Stomach (tissue), 9 donors: ENCODE measurements around the gene CFAP54. TPM values are rescaled to one million over a fixed set of nuclear protein-coding genes. Genes with fewer than 3 reads are reported as not detected.
A peak's percentile ranks its signal among the peaks of the same experiment; 100 is the strongest.
"Not testable (repeated sequence)": the region's sequence is repeated elsewhere in the genome, so short reads cannot be mapped to it uniquely, and the experiment has no call there.

ENCODE experiments used
- DNase-seq, 2 donors: peaks; one replicate each; pipeline versions ENCODE4 v3.0.0 to v3.0.0-alpha.2; 2013 to 2019
- H3K27ac ChIP-seq, 5 donors: fragments of 200-600 bp in 4 of 5; sonication (generic) in 4 of 5; one replicate each; pipeline ENCODE4 v1.5.1; 2013 to 2019; ENCODE audit warnings: mild to moderate bottlenecking in 1 of 5, moderate library complexity in 1 of 5
- H3K27me3 ChIP-seq, 3 donors: fragments of 200-600 bp; sonication (generic); one replicate each; pipeline ENCODE4 v1.5.1; 2017 to 2019; ENCODE audit warnings: mixed run types in 1 of 3
- H3K36me3 ChIP-seq, 4 donors: fragments of 200-600 bp; sonication (generic); 1 replicate in 3 of 4; 2 replicates in 1 of 4; pipeline ENCODE4 v1.5.1; 2016 to 2019
- H3K4me1 ChIP-seq, 4 donors: fragments of 200-600 bp; sonication (generic); one replicate each; pipeline ENCODE4 v1.5.1; 2016 to 2019
- H3K4me3 ChIP-seq, 4 donors: fragments of 200-600 bp; sonication (generic) in 3 of 4; one replicate each; pipeline ENCODE4 v1.5.1; 2016 to 2019; ENCODE audit warnings: mild to moderate bottlenecking in 1 of 4
- H3K9me3 ChIP-seq, 4 donors: fragments of 200-600 bp; sonication (generic); one replicate each; pipeline ENCODE4 v1.5.1; 2016 to 2019
- EP300 ChIP-seq: sonication (generic); formaldehyde crosslinking; IDR thresholded peaks from one replicate; pipeline ENCODE4 v1.6.1; 2017; ENCODE audit warnings: antibody characterized with exemption
- POLR2A ChIP-seq, 4 donors: fragments of 450-650 bp; IDR thresholded peaks; one replicate each; pipeline ENCODE4 v1.6.1; 2016; ENCODE audit warnings: antibody characterized with exemption in 4 of 4, control low read depth in 2 of 4, mild to moderate bottlenecking in 1 of 4, moderate library complexity in 1 of 4
- POLR2AphosphoS5 ChIP-seq, 3 donors: sonication (generic); formaldehyde crosslinking; IDR thresholded peaks; one replicate each; pipeline ENCODE4 v1.6.1; 2016; ENCODE audit warnings: antibody characterized with exemption in 3 of 3
- WGBS, 5 donors: extraction: QIAGEN DNeasy Blood & Tissue Kit in 3 of 5; methylation state at CpG; one replicate each; pipeline versions ENCODE4 v1.1.5 to v1.1.7; 2013 to 2018; 5-methylcytosine and 5-hydroxymethylcytosine counted together
- intact Hi-C: fragments of 100-400 bp; cut with DNase I; formaldehyde crosslinking; loops from one replicate; pipeline ENCODE4 v1.15.1; 2023; ENCODE audit warnings: low total_unique reads
- polyA plus RNA-seq, 3 donors: library from polyadenylated mRNA; stranded (reverse); fragments of 200-250 nt; gene quantifications; one replicate each; pipeline ENCODE4 v1.2.3, GENCODE V29; 2013
- total RNA-seq, 5 donors: library from RNA; depleted of rRNA; stranded (reverse); fragments of >200 nt; gene quantifications; one replicate each; pipeline versions ENCODE4 v1.1.0 to v1.2.3, GENCODE V29; 2014 to 2016
- TF ChIP-seq, protein P1 (sequence below), 7 experiments: fragments of 450-650 bp in 4 of 7; fragments of 200-600 bp in 3 of 7; sonication (generic) in 3 of 7; IDR thresholded peaks; one replicate each; pipeline ENCODE4 v1.5.1; 2016 to 2019; ENCODE audit warnings: antibody characterized with exemption in 7 of 7, control low read depth in 2 of 7, mild to moderate bottlenecking in 1 of 7
- donor health status: healthy with polysubstance abuse.
- donor health status: Bipolar disorder and iron deficiency.
- donor health status: healthy.

CFAP54 gene
- total and polyA plus RNA-seq, 8 donors, result 0.08 to 36.6 (median 3.0) TPM; not detected in 2

DNA sequence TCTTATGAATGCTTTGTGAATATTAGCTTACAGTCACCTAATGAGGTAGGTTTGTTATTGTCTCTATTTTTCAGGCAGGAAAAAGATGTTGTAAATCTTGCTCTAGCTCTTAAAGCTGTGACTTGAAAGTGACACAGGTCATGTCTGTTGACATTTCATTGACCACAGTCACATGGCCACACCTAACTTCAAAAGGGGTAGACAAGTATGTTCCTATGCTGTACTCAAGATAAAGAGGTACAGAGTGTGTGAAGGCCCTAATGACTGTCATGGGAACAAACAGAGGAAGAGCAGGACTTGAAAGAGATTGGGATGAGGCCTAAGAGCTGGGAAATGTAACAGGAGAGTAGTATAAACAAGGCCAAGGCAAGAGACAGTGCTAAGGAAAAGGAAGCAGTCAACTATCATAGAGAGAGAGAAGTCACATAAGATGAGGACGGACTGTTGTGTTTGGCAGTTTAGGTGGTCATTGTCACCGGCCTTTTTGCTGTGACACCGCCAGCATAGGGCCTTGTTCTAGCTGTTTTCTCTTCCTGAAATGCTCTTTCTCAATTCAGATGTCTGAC is 181.0 kb downstream of the CFAP54 start:
- Histone ChIP-seq H3K36me3 (no peaks in the 10 kb centered on the region), H3K4me3 (no peak overlapping the region), H3K9me3 (peaks cover 0 to 11% (median 0%) of the 10 kb centered on the region in 4 donors), H3K27ac (no peak overlapping the region), H3K4me1 (no peaks in the 10 kb centered on the region), H3K27me3 (no peaks in the 10 kb centered on the region)
- peak in 1 of 2 donors; percentile 6 for DNase-seq
- WGBS, 5 donors, result 59 to 75% (median 61%) methylated on average over 3 of the region's 3 CpGs
- no peak for TF ChIP-seq POLR2A (IDR thresholded peaks at IDR 0.05)
- TF ChIP-seq, protein P1, sequence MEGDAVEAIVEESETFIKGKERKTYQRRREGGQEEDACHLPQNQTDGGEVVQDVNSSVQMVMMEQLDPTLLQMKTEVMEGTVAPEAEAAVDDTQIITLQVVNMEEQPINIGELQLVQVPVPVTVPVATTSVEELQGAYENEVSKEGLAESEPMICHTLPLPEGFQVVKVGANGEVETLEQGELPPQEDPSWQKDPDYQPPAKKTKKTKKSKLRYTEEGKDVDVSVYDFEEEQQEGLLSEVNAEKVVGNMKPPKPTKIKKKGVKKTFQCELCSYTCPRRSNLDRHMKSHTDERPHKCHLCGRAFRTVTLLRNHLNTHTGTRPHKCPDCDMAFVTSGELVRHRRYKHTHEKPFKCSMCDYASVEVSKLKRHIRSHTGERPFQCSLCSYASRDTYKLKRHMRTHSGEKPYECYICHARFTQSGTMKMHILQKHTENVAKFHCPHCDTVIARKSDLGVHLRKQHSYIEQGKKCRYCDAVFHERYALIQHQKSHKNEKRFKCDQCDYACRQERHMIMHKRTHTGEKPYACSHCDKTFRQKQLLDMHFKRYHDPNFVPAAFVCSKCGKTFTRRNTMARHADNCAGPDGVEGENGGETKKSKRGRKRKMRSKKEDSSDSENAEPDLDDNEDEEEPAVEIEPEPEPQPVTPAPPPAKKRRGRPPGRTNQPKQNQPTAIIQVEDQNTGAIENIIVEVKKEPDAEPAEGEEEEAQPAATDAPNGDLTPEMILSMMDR (IDR thresholded peaks at IDR 0.05), result no peak
- TF ChIP-seq EP300, result no peak
- no peak for TF ChIP-seq POLR2AphosphoS5 (IDR thresholded peaks at IDR 0.05)
- intact Hi-C loops, result no loop called here

DNA sequence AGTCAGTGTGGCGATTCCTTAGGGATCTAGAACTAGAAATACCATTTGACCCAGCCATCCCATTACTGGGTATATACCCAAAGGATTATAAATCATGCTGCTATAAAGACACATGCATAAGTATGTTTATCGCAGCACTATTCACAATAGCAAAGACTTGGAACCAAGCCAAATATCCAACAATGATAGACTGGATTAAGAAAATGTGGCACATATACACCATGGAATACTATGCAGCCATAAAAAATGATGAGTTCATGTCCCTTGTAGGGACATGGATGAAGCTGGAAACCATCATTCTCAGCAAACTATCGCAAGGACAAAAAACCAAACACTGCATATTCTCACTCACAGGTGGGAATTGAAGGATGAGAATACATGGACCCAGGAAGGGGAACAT is 186.1 kb downstream of the CFAP54 start:
- H3K36me3 ChIP-seq, intact Hi-C loops, H3K4me1 ChIP-seq, DNase-seq, H3K9me3 ChIP-seq, H3K27me3 ChIP-seq, H3K4me3 ChIP-seq, H3K27ac ChIP-seq: not testable (repeated sequence)
- WGBS, 5 donors, result 88 to 96% (median 91%) methylated on average over 3 of the region's 3 CpGs

DNA sequence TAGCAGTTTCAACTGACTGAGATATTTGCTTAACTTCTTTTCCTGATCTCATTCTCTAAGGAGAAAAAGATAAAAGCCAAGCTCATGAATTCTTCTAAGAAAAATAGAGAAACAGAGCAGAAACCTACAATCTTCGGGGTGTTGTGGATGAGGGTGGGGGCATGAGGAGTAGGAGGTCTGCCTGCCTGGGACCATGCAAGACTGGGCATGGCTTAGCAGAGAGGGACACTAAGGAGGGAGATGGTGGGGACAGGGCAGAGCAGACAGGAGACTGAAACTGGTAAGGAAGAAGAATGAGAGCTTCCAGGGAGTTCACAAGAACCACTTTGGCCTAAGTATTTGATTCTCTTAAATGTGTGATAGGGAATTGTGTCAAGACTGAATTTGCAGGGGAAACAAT is 188.0 kb downstream of the CFAP54 start:
- no peaks in the 10 kb centered on the region for H3K4me1 ChIP-seq
- H3K27ac ChIP-seq, result no peak overlapping the region
- H3K36me3 ChIP-seq, result no peaks in the 10 kb centered on the region
- H3K9me3 ChIP-seq, result no peaks in the 10 kb centered on the region
- no peaks in the 10 kb centered on the region for H3K27me3 ChIP-seq
- no peak overlapping the region for H3K4me3 ChIP-seq
- intact Hi-C loops, result no loop called here
- no peak for DNase-seq
- no peak for TF ChIP-seq POLR2A (IDR thresholded peaks at IDR 0.05)
- TF ChIP-seq POLR2AphosphoS5 (IDR thresholded peaks at IDR 0.05), result no peak
- no peak for TF ChIP-seq EP300
- TF ChIP-seq, protein P1 (IDR thresholded peaks at IDR 0.05), result no peak
- 73 to 91% (median 82%) methylated on average over 1 of the region's 1 CpG for WGBS, 5 donors

DNA sequence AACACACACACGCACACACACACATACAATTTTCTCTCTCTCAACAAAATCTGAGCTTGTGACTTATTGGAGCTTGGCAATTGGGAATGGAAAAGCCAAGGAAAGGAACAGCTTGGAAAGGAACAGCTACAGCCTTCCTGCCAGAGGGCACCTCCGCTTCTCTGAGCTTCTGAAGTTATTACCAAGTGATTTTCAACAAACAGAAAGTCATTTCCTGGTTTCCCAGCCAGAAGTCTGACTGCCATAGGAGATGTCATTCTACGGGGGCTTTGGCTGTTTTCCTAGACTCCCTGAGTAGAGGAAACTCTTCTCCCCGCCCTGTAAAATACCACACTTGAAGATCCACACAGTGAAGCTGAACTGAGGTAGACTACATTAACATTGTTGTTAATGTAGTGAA is 198.3 kb downstream of the CFAP54 start:
- WGBS, 5 donors, result 38 to 54% (median 49%) methylated on average over 4 of the region's 4 CpGs
- peak in 1 of 2 donors; percentile 20 for DNase-seq
- intact Hi-C loops, result no loop called here

DNA sequence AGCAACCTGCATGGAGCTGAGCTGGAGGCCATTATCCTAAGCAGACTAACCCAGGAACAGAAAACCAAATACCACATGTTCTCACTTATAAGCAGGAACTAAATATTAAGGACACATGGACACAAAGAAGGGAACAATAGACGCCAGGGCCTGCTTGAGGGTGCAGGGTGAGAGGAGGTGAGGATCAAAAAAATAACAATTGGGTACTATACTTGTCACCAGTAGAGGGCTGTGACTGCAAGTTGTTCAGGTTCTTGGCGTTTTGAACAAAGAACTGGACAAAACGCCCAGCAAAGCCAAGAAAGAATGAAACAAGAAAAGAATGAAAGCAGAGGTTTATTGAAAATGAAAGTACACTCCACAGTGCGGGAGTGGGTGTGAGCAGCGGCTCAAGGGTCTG is 209.1 kb downstream of the CFAP54 start:
- 77 to 92% (median 88%) methylated on average over 5 of the region's 5 CpGs for WGBS, 5 donors
- intact Hi-C loops, result no loop called here
- Histone ChIP-seq H3K9me3 (no peaks in the 10 kb centered on the region), H3K36me3 (no peaks in the 10 kb centered on the region), H3K4me1 (no peaks in the 10 kb centered on the region), H3K27me3 (no peaks in the 10 kb centered on the region), H3K4me3 (no peak overlapping the region), H3K27ac (no peak overlapping the region)
- TF ChIP-seq, protein P1 (IDR thresholded peaks at IDR 0.05), result no peak
- TF ChIP-seq POLR2AphosphoS5 (IDR thresholded peaks at IDR 0.05) (no peak), POLR2A (IDR thresholded peaks at IDR 0.05) (no peak), EP300 (no peak)
- no peak for DNase-seq

More for the DNA sequence above, 198.3 kb downstream of the CFAP54 start:
- Histone ChIP-seq H3K27ac (no peak overlapping the region), H3K36me3 (no peaks in the 10 kb centered on the region), H3K4me3 (no peak overlapping the region), H3K4me1 (no peaks in the 10 kb centered on the region), H3K27me3 (no peaks in the 10 kb centered on the region), H3K9me3 (no peaks in the 10 kb centered on the region)
- TF ChIP-seq POLR2A (IDR thresholded peaks at IDR 0.05) (no peak), EP300 (no peak), POLR2AphosphoS5 (IDR thresholded peaks at IDR 0.05) (no peak)
- TF ChIP-seq, protein P1 (IDR thresholded peaks at IDR 0.05), result no peak
